HG02623 (cell line): ENCODE results near the gene MED13L.

ENCODE experiments used
- ATAC-seq: cut with Tn5 transposase; IDR thresholded peaks from one replicate; pipeline ENCODE4 v1.9.1; 2021; ENCODE audit warnings: moderate library complexity; ENCODE audit not compliant: unreplicated experiment

The MED13L gene

DNA sequence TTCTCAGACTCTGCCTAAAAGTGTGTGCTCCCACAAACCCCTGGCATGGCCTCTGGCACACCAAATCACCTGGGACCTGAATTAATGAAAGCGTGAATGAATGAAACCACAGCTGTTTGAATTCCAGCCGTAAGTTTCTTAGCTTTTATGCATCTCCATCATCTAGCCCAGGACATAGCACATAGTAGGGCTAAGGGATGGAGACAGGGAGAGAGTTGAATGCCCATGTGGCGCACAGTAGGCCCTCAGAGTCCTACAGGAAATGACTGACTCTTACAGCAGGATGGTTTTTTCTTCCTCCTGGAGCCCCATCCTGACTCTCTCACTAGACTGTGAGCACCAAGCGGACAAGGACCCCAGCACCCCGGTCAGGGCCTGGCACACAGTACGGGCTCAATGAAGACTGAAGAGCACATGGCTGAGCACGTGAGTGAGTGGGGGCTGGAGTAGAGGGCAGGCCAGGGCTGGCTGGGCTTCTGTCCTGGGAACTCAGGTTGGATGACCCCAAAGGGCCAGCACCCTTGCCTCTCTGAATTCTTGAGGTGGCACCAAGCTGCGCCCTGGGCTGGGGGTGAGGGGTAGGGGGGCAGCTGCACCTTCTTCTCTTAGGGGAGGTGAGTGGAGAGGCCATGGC, 351.3 kb downstream of the MED13L start:
- no peak for ATAC-seq

DNA sequence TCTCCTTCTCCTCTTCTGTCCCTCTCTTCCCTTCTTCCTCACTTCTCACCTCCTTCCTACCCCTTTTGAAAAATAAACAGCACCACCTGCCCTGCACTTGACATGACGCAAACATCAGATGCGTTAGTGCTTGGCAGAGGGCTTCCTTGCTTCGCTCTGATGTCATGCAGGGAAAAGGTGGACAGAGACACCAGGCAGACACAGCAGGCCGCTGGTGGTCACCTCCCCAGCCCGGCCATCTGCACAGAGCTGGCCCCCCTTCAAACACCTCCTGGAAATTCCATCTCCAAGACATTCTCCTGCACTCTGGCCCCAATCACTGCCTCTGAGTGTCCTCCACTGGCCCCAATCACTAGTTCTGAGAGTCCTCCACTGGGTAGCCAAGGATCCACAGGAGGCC, 353.6 kb downstream of the MED13L start:
- no peak for ATAC-seq

DNA sequence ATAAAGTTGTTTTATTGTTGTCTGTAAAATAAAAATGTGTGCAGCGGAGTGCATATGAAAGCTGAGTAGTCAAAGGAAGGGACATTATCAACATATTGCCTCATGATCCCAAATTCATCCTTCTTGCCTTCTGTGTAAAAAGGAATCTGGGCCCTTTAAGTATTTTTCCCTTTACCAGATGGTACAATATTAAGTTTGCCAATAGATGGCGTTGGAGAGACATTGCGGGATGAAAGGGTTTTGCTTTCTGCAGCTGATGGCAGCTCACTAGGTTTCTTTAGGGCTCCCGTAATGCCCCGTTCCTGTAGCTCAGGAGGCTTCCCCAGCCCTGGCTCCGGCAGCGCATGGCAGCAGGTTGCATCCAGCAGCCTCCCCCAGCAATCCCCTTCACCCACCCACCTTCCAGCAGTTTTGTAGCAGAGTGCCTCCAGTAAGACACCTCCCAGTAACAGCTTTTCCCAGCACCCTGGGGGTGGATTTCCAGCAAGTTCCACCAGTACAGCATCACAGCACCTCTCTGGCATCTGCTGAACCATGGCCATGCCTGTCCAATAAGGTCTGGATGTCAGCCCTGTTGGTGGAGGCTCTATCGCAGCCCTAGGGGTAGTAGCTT, 354.4 kb downstream of the MED13L start:
- ATAC-seq: no peak

DNA sequence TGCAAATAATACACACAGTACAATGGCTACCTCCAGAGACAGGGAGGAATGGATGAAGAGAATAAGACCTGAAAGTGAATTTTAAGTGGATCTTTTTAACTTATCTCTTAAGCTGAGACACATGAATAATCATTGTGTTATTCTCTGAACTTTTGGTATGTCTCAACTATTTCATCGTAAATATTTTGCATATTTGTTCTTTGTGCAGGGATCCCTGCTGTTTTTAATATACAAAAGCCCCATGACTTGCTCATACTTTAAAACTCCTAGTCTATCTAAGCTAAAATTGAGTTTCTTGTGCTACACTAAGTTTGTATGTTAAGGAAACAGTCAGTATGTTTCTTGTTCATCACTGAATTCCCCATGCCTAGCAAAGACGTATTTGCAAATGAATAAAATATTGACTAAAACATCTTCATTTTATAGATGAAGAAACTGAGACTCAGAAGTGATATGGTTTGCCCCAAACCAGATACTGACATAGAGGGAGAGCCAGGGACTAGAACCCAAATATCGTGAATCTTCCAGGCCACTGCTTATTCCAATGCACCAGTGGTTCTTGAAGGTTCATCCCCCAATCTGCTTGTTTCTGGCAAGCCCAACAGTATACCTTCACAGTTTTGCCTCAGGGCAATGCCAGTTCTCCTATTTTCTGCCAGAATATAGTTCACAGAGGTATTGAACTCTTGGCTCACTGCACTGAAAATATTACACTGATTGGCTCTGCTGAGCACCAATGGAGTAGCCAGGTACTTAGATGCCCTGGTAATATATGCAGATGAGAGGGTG, 356.9 kb downstream of the MED13L start:
- ATAC-seq: no peak

DNA sequence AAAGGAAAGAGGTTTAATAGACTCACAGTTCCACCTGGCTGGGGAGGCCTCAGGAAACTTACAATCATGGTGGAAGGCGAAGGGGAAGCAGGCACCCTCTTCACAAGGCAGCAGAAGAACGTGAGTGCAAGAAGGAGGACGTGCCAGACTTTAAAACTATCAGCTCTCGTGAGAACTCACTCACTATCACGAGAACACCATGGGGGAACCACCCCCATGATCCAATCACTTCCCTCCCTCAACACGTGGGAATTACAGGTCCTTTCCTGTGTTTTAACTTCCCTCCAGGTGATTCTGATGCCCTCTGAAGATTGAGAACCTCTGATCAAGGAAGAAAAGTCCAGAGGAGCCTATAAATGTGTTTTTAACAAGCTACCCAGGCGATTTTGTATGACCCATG, 358.7 kb downstream of the MED13L start:
- ATAC-seq: no peak

DNA sequence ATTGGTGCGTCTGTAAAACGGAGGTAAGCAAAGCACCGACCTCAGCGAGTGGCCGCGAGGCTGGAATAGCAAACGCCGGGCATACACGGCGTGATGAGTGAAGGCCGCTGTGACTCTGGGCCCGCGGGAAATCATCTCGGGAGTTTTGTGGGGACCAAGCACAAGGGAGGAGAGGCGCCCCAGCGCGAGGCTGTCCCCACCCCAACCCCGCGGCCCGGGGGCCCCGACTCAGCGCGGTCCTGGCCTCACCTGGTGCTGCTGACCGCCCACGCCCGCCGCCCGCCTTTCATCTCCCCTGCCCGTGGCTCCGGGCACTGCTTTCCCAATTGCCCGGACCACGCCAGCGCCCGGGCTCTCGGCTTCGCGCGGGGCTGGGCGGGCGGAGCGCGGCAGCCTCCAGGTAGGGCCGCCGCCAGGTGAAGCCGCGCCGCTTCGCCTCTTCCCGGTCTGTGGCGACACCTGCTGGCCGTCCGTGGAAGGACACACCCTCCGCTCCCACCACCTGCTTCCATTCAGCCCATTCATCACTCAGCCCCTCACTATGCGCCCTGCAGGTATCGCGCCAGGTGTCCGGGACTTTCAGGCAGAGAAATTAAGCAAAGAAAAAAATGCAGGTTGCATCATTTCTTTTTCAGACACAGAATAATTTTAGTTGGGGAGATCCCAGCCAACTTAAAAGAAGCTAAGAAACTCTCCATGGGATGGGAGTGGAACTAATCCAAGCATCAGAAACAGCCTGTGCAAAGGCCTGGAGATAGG, 360.4 kb downstream of the MED13L start:
- ATAC-seq: no peak

DNA sequence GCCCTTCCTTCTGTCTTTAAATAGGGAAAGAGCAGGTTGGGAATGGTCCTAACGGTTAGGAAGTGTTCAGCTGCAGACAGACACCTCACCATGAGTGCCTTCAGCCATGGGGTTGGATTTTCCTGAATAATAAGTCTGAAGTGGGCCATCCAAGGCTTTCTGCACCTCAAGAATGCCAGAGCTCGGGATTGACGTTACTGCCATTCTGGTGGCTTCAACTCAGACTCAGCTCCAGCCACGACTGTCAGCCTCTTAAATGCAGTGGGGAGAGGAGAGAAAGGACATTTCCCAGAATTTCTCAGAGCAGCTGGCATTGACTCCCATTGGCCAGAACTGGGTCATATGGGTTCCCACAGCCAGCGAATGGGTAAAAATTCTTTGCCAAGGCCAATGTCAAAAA, 363.4 kb downstream of the MED13L start:
- no peak for ATAC-seq

DNA sequence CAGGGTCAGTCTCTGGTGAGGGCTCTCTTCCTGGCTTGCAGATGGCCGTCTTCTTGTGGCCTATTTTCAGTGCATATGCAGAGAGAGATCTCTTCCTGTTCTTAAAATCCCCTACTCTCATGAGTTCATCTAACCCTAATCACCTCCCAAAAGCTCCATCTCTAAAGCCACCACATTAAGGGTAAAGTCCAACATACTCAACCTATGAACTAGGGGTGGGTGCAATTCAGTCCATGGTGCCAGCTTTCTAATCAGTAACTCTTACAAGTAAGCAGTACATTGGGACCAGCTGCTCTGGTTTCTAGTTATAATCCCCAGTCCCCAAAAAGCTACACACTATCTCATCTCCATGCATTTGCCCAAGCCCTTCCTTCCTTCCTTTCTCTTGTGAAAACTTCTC, 365.1 kb downstream of the MED13L start:
- no peak for ATAC-seq

DNA sequence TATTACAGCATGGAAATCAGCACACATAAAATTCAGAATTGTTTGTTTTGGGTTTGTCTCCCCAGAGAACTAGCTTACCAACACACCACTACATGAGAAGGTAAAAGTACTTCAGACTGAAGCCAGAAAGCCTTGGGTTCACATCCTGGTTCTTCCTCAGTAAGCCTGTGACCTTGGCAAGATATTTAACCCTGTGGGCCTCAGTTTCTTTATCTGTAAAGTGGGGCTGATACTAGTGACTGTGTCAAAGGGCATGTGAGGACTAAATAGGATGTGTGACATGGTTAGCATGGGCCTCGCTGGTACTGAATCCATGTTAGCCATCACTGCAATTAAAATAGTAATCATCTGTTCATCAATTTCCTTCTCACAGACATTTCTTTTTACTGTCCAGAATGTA, 366.1 kb downstream of the MED13L start:
- ATAC-seq: no peak

DNA sequence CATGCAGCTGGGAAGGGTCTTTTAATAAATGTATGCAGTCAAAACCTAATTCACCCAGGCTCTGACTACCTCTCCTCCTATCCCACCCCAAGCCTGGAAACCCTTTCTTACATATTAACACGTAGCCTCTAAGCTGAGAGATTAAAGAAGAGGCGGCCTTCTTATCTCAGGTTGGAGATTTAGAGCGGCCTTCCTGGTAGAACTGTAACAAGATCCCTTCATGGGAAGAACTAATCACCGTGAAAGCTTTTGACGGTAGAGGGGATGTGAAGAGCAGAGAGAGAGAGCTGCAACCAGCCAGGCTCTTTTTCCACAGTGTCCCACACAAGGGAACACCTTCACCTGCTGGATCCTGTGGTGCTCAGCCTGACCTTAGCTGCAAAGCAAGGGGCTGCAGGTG, 367.4 kb downstream of the MED13L start:
- ATAC-seq: no peak
